Tibial artery (tissue), 4 donors: ENCODE data around the gene DTHD1.

ENCODE experiments used
- DNase-seq, 2 donors: peaks; one replicate each; pipeline ENCODE4 v3.0.0-alpha.2; 2019
- H3K27ac ChIP-seq, 2 donors: fragments of 200-600 bp; sonication (generic) in 1 of 2; 1 replicate in 1 of 2; 2 replicates in 1 of 2; pipeline ENCODE4 v1.5.1; 2018 to 2019; ENCODE audit warnings: mild to moderate bottlenecking in 1 of 2
- H3K27me3 ChIP-seq, 2 donors: fragments of 200-600 bp; sonication (generic) in 1 of 2; one replicate each; pipeline versions ENCODE4 v1.5.1 to v1.6.0; 2016 to 2019
- H3K36me3 ChIP-seq, 3 donors: fragments of 200-600 bp; sonication (generic) in 2 of 3; one replicate each; pipeline ENCODE4 v1.5.1; 2016 to 2019; ENCODE audit warnings: mild to moderate bottlenecking in 2 of 3
- H3K4me1 ChIP-seq, 4 donors: fragments of 200-600 bp; sonication (generic) in 2 of 4; 1 replicate in 3 of 4; 2 replicates in 1 of 4; pipeline ENCODE4 v1.5.1; 2016 to 2019
- H3K4me3 ChIP-seq, 2 donors: fragments of 200-600 bp; sonication (generic) in 1 of 2; 1 replicate in 1 of 2; 2 replicates in 1 of 2; pipeline ENCODE4 v1.5.1; 2018 to 2019; ENCODE audit warnings: mild to moderate bottlenecking in 2 of 2
- H3K9me3 ChIP-seq, 3 donors: fragments of 200-600 bp; sonication (generic) in 1 of 3; one replicate each; pipeline ENCODE4 v1.5.1; 2016 to 2019
- CTCF ChIP-seq, 2 experiments: fragments of 200-600 bp in 1 of 2; fragments of 450-650 bp in 1 of 2; IDR thresholded peaks; one replicate each; pipeline ENCODE4 v1.5.1; 2017 to 2019; ENCODE audit warnings: antibody characterized with exemption in 2 of 2, mild to moderate bottlenecking in 1 of 2, moderate library complexity in 1 of 2
- intact Hi-C: fragments of 100-400 bp; cut with DNase I; formaldehyde crosslinking; loops from one replicate; pipeline ENCODE4 v1.15.0; 2023; ENCODE audit warnings: low total_unique reads

Gene DTHD1

GRCh38 chr4:36285784-36286480 is 4.5 kb downstream of the DTHD1 start:
- Histone ChIP-seq H3K9me3 (no peaks in the 10 kb centered on the region), H3K36me3 (no peaks in the 10 kb centered on the region), H3K4me3 (no peak overlapping the region), H3K27me3 (no peaks in the 10 kb centered on the region), H3K4me1 (no peaks in the 10 kb centered on the region), H3K27ac (no peak overlapping the region)
- no peak for DNase-seq
- TF ChIP-seq CTCF (IDR thresholded peaks at IDR 0.05) = no peak
- intact Hi-C loops = no loop called here

- H3K36me3 ChIP-seq = no peaks in the 10 kb centered on the region
- intact Hi-C loops = no loop called here
- DNase-seq = no peak
- H3K4me3 ChIP-seq = no peak overlapping the region
- H3K9me3 ChIP-seq = no peaks in the 10 kb centered on the region
- no peak for TF ChIP-seq CTCF (IDR thresholded peaks at IDR 0.05)
- H3K27me3 ChIP-seq = no peaks in the 10 kb centered on the region
- H3K27ac ChIP-seq = no peak overlapping the region
- H3K4me1 ChIP-seq = no peaks in the 10 kb centered on the region
Observed at GRCh38 chr4:36286481-36286871, 5.1 kb downstream of the DTHD1 start.

- H3K27ac ChIP-seq = no peak overlapping the region
- intact Hi-C loops = no loop called here
- TF ChIP-seq CTCF (IDR thresholded peaks at IDR 0.05) = no peak
- no peaks in the 10 kb centered on the region for H3K9me3 ChIP-seq
- no peak overlapping the region for H3K4me3 ChIP-seq
- no peaks in the 10 kb centered on the region for H3K36me3 ChIP-seq
- H3K4me1 ChIP-seq = no peaks in the 10 kb centered on the region
- DNase-seq = no peak
- no peaks in the 10 kb centered on the region for H3K27me3 ChIP-seq
Observed at GRCh38 chr4:36288731-36289426, 7.5 kb downstream of the DTHD1 start.

GRCh38 chr4:36290641-36291040 is 9.2 kb downstream of the DTHD1 start:
- Histone ChIP-seq H3K27me3 (no peaks in the 10 kb centered on the region), H3K36me3 (no peaks in the 10 kb centered on the region), H3K27ac (no peak overlapping the region), H3K4me3 (no peak overlapping the region), H3K9me3 (no peaks in the 10 kb centered on the region), H3K4me1 (no peaks in the 10 kb centered on the region)
- no peak for TF ChIP-seq CTCF (IDR thresholded peaks at IDR 0.05)
- intact Hi-C loops = no loop called here
- DNase-seq = no peak

- no peaks in the 10 kb centered on the region for H3K27me3 ChIP-seq
- no peak overlapping the region for H3K27ac ChIP-seq
- H3K4me3 ChIP-seq = no peak overlapping the region
- TF ChIP-seq CTCF (IDR thresholded peaks at IDR 0.05) = no peak
- intact Hi-C loops = no loop called here
- H3K4me1 ChIP-seq = no peaks in the 10 kb centered on the region
- no peaks in the 10 kb centered on the region for H3K36me3 ChIP-seq
- DNase-seq = no peak
- H3K9me3 ChIP-seq = no peaks in the 10 kb centered on the region
Observed at GRCh38 chr4:36292556-36293188, 11.3 kb downstream of the DTHD1 start.
